SK-MEL-5 (cell line): ENCODE data around the gene MYO1D. TPM values are rescaled to one million over a fixed set of nuclear protein-coding genes. Genes with fewer than 3 reads are reported as not detected.
A peak's percentile ranks its signal among the peaks of the same experiment; 100 is the strongest.
"Not testable (repeated sequence)": the region's sequence is repeated elsewhere in the genome, so short reads cannot be mapped to it uniquely, and the experiment has no call there.

Experiments
- DNase-seq: peaks from one replicate; pipeline ENCODE4 v3.0.0-alpha.2; 2016; ENCODE audit warnings: low read depth, low spot score
- in situ Hi-C: cut with HindIII; loops from 2 replicates; pipeline ENCODE4 v1.10.0; 2016; ENCODE audit warnings: low sequenced_read_pairs, high pct_unique_total_duplicates, low pct_unique_long_range_greater_than_20kb
- polyA plus RNA-seq, 2 experiments: library from polyadenylated mRNA; depleted of rRNA; stranded (reverse); fragments of >200 nt; gene quantifications; 2 replicates each; pipeline ENCODE4 v1.2.3, GENCODE V29; 2015
- total RNA-seq: library from RNA; depleted of rRNA; stranded (reverse); fragments of >200 nt; shearing (Covaris generic); gene quantifications from 2 replicates; pipeline ENCODE4 v1.2.3, GENCODE V29; 2014; rRNA removed

The MYO1D gene
- total RNA-seq = 44.5 and 53.0 TPM in 2 replicates
- polyA plus RNA-seq (2015; cell fraction: cytosol; rRNA removed) = 57.1 and 76.9 TPM in 2 replicates
- polyA plus RNA-seq (2015; cell fraction: nucleus; rRNA removed) = 24.8 and 31.3 TPM in 2 replicates

DNA sequence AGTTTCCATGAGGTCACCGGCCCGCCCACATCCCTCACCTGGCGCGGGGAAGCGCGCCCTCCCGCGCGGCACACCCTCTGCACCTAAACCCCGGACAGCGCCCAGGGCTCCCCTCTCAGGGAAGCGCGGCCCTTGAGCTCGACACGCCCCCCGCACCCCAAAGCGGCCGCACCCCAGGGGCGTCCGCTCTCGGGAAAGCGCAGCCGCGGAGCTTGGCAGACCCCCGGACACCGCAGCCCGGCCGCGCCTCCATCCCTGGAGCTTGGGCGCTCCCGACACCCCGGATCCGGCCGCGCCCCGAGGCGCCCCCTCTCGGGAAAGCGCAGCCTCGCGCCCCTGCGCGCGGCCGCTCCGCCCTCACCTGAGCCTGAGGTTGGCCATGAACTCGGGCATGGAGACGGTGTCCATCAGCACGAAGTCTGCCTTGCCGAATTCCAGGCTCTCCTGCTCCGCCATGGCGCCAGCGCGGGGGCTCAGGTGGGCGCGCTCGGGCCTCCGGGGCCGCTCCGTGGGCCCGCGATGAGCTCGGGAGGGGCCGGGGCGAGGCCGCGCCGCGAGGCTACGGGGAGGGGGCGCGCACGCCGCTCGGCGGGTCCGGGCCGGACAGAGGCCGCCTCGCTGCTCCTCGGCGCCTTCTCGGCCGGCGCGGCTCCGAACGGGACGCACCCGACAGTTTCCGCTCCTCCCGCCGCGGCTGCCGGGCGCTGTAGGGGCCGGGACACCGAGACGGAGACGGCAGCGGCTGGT, at the start of gene MYO1D:
TSS of gene MYO1D (minus strand) at position 708 of the 747 bp plus-strand sequence. CDS start at position 456, 252 bp downstream.
- in situ Hi-C loops = no loop called here

DNA sequence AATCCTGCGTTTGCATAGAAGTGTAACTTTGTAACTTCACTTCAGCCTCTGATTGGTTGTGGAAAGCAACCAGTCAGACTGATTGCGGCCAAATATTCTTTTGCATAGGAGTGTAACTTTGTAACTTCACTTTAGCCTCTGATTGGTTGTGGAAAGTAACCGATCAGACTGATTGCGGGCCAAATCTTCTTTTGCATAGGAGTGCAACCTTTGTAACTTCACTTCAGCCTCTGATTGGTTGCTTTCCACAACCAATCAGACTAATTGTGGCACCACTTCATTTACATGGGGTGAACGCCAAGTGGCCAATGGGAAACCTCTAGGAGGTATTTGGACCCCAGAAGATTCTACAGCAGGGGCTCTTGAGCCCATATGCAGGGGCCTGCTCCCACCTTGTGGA, 49.3 kb upstream of the MYO1D start:
- in situ Hi-C loops = no loop called here
- no peak for DNase-seq

More for the DNA sequence above, at the start of gene MYO1D:
- DNase-seq = peak; percentile 14

DNA sequence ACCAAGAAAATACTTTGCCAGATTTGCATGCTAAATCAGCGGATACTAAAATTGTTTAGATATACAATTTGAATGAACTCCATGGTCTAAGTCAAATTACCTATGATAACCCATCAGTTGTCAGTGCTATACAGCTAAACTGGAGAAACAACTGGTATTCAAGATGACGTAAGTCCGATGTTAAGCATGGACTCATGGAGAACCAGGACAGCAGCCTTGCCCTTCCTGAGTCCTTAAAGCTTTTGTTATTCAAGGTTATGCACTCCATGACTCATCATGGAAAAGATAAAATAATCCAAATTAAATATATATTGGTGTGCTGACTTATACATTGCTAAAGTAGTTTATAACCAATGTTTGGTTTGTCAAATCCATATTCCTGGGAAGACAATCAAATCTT, 47.0 kb upstream of the MYO1D start:
- in situ Hi-C loops, DNase-seq: not testable (repeated sequence)

DNA sequence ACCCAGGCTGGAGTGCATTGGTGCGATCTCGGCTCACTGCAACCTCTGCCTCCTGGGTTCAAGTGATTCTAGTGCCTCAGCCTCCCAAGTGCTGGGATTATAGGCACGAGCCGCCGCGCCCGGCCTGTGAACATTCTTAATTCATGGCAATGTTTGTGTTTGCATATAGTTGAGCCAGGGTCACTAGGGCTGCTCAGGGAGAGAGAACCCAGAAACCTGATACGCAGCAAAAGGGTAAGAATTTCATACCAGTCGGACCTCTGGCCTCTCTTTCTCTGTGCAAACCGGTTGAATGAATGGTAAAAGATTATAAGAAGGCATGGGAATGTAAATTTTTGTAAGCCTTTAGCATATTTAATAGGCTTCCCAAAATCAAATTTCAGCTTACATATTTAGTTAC, 44.1 kb upstream of the MYO1D start:
- in situ Hi-C loops = no loop called here
- no peak for DNase-seq

DNA sequence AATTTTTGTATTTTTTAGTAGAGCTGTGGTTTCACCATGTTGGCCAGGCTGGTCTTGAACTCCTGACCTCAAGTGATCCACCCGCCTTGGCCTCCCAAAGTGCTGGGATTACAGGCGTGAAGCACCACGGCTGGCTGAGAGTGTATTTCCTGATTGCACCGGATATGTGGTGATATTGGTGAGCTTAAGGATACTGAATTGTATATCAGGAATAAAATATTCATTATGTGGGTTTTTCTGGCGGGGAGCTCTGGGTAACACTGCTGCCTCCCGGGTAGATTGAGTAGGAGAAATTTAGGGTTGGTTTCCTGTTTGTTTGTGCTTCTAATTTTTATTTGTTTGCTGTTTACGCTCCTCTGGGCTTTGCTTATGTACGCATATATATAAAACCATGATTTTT, 43.4 kb upstream of the MYO1D start:
- DNase-seq = no peak
- in situ Hi-C loops = no loop called here

DNA sequence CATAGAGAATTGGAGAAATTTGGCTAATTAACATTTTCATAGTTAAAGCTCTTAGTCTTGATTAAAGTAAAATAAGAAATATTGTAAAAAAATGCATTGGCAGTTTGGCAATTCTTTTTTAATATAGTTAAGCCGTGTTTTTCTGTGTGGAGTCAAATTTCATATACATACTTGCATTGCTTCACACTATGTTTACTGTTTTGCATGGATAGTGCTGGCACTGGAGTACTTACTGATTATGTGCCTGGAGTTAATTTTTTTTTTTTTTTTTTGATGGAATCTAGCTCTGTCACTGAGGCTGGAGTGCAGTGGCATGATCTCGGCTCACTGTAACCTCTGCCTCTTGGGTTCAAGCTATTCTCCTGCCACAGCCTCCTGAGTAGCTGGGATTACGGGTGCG, 43.0 kb upstream of the MYO1D start:
- DNase-seq, in situ Hi-C loops: not testable (repeated sequence)

DNA sequence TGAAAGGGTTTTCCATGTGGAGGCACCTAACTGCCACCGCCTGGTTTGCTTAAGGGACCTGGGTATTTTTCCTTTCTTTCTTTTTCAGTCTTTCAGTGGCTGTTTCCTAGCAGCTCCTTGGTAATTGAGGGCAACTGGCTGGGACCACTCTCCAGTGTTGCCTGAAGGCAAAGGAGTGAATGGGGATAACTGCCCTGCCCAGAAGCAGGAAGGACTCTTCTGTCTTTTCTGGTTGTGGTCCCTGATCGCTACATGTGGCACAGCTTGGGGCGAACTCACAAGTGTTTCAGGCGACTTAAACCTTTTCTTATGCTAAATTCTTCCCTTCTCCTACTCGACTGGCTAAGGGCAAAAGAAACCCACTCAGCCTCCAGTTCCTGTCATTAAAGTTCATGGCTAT, 40.9 kb upstream of the MYO1D start:
- in situ Hi-C loops = no loop called here
- no peak for DNase-seq

DNA sequence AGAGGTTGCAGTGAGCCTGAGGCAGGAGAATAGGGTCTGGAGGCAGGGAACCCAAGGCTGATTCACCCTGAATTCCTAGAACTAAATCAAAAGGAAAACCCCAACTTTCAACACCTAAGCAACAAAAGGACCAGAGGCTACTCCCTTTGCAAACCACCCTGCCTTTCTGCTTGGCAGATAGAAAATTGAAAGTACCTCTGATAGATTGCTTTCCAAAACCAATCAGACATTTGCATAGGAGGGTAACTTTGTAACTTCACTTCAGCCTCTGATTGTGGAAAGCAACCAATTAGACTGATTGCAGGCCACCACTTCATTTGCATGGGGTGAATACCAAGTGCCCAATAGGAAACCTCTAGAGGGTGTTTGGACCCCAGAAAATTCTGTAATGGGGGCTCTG, 40.2 kb upstream of the MYO1D start:
- no peak for DNase-seq
- in situ Hi-C loops = no loop called here

DNA sequence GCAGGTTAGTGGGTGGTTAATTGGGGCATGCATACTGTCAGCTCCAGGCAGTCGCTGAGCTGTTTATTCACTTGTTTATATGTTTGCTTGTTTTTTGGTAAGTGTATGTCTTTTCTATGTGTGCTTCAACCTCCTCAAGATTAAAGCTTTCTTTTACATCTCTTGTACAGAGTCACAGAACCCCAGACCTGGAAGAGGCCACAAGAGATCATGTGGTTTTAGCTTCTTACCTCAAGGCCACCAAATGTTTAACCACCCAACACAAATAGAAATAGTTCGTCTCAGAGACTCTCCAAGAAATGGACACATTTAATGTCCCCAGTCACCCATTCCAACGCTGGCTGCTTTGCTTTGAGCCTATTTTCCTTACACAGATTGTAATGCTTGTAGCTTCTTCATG, 39.2 kb upstream of the MYO1D start:
- in situ Hi-C loops = no loop called here
- DNase-seq = no peak

DNA sequence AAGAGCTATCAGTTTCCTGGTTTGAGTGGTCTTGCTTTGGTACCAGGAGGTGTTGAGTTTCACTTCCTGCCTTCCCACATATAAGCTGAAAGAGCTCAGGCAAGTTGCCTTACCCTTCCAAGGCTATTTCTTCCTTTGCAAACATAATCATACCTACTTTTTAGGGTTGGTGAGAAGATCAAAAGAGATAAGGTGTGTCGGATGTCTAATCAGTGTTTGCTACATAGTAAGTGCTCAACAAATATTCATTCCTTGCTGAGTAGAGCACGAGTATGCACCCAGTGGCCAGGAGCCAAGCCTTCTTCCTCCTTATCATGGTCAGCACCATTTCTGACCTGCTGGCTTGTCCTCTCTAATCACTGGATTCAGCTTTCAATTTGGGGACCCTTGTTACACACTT, 38.3 kb upstream of the MYO1D start:
- DNase-seq = no peak
- in situ Hi-C loops = no loop called here

DNA sequence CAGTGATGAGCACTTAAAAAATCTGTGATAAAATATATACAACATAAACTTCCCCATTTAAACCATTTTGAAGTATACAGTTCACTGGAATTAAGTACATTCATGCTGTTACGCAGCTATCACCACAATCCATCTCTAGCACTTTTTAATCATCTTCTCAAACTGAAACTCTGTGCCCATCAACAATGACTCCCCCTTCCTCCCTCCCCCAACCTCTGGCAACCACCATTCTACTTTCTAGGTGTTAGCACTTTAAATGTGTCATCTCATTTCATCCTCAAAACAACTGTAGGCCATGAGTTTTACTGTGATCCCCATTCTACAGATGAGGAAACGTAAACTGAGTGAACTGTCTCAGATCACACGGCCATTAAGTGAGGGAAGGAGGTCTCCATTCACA, 37.3 kb upstream of the MYO1D start:
- in situ Hi-C loops = no loop called here
- no peak for DNase-seq

DNA sequence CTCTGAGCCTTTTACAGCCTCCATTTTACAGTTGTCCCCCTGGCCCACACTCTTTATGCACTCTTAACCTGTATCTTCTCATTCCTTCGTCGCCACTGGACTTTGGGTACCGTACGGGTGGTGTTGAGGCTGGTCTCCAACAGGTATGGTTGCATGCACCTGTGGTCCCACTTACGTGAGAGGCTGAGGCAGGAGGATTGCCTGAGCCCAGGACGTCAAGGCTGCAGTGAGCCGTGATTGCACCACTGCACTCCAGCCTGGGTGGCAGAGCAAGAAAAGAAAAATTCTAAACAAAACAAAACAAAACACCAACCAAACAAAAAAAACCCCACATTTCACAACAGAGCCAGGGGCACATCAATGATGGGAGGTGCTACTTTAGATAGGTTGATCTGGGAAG, 36.7 kb upstream of the MYO1D start:
- DNase-seq = no peak
- in situ Hi-C loops = no loop called here

DNA sequence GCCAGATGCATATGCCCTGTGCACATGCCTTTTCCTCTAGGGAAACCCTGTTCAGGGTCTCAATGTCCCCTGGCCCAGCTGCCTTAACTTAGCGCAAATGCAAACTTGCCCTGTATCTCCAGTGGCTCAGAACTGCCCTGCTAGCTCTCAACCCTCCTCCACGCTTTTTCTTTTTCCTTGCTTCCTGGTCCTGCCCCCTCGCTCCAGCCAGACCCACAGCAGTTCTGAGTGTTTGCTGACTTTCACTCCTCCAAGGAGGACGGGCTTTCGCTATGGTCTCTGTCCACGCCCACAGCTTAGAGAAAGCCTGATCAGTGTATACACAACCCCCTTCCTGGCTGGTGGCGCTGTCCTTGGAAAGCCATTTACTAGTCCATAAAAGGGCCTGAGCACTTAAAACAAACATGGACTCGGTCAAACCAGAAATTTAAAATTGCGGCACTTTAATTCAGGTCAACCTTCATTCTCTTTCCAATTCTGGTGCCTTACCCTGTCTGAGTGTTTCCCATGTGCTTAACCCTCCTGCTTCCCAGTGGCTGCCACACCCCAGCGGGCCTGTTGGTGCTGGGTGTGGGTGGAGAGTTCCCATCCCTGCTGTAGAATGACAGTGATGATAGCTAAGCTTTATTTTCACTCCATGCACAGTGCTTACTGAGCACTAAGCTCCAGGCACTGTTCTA, 35.4 kb upstream of the MYO1D start:
- in situ Hi-C loops = no loop called here
- peak; percentile 52 for DNase-seq

DNA sequence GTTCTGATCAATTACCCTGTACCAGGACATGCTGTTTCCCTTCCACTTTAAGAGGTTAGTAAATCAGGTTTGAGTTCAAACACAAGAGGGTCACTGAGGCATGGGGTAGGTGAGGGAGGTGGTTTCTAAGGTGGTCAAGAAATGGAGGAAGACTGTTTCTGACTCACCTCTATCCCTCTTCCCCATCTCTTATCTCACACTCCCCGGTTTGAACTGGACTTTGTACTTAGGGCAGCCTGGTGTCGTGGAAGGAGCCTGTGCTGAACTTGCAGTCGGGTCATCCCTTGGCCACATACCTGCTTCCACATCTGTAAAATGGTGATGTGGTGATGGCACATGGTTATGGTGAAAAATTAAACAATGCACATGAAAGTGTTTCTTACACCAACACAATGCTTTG, 33.8 kb upstream of the MYO1D start:
- DNase-seq = no peak
- in situ Hi-C loops = no loop called here

DNA sequence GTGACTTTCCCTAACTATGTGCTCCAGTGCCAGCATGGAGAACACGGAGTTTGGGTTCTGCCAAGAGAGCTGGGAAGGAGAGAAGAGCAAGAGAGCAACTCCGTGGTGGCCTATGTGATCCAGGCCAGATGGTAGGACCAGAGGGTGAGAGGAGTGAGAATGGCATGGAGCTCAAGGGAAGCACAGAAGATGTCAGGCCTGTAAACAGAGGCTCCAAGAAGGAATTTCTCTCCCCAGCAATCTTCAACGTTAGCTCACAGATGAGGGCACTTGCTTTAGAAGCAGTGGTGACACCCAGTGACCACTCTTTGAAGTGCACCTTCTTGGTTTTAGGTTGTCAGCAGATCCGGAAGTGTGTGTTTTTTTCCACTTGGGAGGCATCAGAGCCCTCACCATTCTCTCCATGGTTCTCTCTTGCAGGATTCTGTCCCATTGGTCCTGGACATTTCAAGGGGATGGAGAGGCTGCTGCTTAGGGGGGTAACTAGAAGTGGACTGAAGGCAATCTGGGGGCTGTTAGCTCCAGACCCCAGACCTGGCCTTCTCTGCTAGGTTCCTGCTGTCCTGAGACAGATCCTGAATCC, 33.0 kb upstream of the MYO1D start:
- in situ Hi-C loops = no loop called here
- peak; percentile 89 for DNase-seq

DNA sequence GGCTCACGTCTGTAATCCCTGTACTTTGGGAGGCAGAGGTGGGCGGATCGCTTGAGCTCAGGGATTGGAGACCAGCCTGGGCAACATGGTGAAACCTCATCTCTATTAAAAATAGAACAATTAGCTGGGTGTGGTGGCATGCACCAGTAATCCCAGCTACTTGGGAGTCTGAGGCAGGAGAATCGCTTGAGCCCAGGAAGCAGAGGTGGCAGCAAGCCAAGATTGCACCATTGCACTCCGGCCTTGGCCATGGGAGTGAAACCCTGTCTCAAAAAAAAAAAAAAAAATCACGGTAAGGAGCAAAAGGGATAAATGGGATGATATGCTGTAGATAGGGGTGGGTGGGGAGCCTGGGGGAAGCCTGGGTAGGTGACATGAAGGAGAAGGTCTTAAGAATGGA, 30.7 kb upstream of the MYO1D start:
- DNase-seq = no peak
- in situ Hi-C loops = no loop called here

DNA sequence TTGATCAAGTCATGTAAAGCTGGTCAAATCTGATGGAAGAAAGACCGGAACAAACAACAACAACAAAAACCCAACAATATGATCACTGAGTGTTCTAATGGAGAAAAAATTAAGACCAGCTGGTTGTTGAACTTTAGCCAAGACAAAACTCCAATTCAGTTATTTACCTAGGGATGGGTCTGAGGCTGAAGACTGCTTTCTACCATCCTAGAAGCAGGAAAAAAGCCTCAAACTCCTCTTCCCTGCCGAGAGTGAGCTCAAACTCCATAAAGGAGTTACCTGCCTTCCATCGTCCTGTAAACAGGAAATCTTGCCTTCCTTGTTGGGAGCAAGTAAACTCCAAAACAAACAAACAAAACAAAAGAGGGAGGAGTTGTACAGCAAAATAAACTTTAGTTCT, 28.0 kb upstream of the MYO1D start:
- no peak for DNase-seq
- in situ Hi-C loops = no loop called here

DNA sequence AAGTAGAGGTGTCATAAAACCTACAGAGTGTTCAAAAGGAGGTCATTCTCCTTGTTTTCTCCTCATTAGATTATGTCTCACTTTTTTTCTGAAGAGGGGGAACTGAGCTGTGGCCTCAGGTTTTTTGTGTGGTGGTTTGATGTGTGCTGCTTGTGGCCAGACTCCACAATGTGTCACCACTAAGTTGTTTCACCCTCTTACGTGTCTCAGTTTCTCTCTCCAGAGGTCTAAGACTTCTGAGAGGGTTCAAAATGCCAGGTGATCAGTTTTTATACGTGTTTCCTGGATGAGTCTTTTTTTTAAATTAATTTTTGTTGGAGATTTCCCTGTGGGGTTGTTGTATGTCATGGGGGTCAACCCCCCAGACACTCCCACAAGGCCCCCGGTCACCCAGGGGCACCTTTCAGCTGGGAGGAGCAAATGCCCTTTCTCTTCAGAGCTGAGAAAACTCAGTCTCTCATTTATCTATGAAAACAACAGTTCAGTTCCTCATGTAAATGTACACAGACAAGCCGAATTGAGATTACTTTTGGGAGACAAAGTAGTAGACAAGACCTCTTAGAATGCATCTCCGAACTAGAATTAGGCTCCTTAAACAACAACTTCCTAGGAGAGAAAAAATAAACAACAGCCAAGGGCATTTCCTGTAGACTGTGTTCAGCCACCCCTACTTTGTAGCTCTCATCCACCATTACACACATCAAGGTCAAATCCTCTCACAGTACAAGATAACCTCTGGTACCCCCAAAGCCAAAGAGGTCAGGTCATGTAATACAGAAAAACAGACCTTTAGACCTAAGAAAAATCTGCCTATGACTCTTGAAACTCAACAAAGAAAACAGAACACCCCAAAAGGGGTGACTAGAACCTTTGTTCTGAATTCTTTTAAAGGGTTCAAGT, 27.1 kb upstream of the MYO1D start:
- in situ Hi-C loops = no loop called here
- no peak for DNase-seq
